Cardiac fibroblast (primary cell): ENCODE results near the gene SYK.
"Not testable (repeated sequence)": the region's sequence is repeated elsewhere in the genome, so short reads cannot be mapped to it uniquely, and the experiment has no call there.

Source experiments
- DNase-seq, 2 donors: peaks; one replicate each; pipeline versions ENCODE4 v3.0.0 to v3.0.0-alpha.2; 2010; ENCODE audit warnings: low read depth in 2 of 2
- H3K4me3 ChIP-seq, 2 donors: replicated peaks in 1 of 2; 1 replicate in 1 of 2; 2 replicates in 1 of 2; pipeline ENCODE4 v1.5.1; 2011; ENCODE audit warnings: low read depth in 2 of 2, low read length in 2 of 2, mild to moderate bottlenecking in 2 of 2, moderate library complexity in 1 of 2
- TF ChIP-seq, protein P1 (sequence below): IDR thresholded peaks from one replicate; pipeline ENCODE4 v1.5.1; 2011; ENCODE audit warnings: low read depth, mild to moderate bottlenecking, low read length, inconsistent platforms

Gene SYK

GRCh38 chr9:90815183-90815943 lies 13.7 kb downstream of the SYK start:
- TF ChIP-seq, protein P1, sequence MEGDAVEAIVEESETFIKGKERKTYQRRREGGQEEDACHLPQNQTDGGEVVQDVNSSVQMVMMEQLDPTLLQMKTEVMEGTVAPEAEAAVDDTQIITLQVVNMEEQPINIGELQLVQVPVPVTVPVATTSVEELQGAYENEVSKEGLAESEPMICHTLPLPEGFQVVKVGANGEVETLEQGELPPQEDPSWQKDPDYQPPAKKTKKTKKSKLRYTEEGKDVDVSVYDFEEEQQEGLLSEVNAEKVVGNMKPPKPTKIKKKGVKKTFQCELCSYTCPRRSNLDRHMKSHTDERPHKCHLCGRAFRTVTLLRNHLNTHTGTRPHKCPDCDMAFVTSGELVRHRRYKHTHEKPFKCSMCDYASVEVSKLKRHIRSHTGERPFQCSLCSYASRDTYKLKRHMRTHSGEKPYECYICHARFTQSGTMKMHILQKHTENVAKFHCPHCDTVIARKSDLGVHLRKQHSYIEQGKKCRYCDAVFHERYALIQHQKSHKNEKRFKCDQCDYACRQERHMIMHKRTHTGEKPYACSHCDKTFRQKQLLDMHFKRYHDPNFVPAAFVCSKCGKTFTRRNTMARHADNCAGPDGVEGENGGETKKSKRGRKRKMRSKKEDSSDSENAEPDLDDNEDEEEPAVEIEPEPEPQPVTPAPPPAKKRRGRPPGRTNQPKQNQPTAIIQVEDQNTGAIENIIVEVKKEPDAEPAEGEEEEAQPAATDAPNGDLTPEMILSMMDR, result no peak
- no peak for DNase-seq
- H3K4me3 ChIP-seq, result no peak overlapping the region

DNA sequence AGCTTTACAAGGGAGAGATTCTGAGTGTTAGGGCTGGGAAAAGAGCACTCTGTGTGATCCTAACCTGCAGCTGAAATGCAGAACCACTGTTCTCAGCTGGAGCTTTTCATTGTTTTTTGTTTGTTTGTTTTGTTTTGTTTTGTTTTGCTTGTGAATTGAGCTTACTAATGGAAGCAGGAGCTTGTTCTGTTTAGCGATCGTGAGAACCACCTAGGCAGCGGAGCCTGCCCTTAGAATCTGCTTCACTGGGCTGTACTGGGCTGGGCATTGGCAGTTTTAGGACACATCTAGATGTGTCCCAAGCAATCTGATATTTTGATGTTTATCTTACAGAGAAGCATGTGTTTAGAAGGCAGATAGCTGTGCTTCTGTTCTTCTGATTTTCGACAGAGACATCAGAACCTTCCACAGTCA lies 14.3 kb downstream of the SYK start:
- H3K4me3 ChIP-seq, result no peak overlapping the region
- DNase-seq, result no peak
- TF ChIP-seq, protein P1, result no peak

GRCh38 chr9:90816690-90817089 lies 15.1 kb downstream of the SYK start:
- TF ChIP-seq, protein P1, result no peak
- H3K4me3 ChIP-seq, result no peak overlapping the region
- no peak for DNase-seq

- H3K4me3 ChIP-seq, result no peak overlapping the region
- DNase-seq, result no peak
Measured at GRCh38 chr9:90818279-90818678, 16.7 kb downstream of the SYK start.

DNA sequence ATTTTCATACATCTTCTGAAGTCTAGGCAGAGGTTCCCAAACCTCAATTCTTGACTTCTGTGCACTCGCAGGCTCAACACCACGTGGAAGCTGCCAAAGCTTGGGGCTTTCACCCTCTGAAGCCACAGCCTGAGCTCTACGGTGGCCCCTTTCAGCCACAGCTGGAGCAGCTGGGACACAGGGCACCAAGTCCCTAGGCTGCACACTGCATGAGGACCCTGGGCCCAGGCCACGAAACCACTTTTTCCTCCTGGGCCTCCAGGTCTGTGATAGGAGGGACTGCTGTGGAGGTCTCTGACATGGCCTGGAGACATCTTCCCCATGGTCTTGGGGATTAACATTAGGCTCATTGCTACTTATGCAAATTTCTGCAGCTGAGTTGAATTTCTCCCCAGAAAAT lies 18.8 kb downstream of the SYK start:
- H3K4me3 ChIP-seq, DNase-seq: not testable (repeated sequence)

More at GRCh38 chr9:90818279-90818678, 16.7 kb downstream of the SYK start:
- TF ChIP-seq, protein P1, result no peak

DNA sequence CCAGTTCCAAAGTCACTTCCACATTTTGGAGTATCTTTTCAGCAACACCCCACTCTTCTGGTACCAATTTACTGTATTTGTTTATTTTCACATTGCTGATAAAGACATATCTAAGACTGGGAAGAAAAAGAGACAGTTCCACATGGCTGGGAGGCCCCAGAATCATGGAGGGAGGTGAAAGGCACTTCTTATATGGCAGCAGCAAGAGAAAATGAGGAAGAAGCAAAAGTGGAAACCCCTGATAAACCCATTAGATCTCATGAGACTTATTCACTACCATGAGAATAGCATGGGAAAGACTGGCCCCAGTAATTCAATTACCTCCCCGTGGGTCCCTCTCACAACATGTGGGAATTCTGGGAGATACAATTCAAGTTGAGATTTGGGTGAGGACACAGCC lies 19.6 kb downstream of the SYK start:
- not testable (repeated sequence) for H3K4me3 ChIP-seq, DNase-seq

DNA sequence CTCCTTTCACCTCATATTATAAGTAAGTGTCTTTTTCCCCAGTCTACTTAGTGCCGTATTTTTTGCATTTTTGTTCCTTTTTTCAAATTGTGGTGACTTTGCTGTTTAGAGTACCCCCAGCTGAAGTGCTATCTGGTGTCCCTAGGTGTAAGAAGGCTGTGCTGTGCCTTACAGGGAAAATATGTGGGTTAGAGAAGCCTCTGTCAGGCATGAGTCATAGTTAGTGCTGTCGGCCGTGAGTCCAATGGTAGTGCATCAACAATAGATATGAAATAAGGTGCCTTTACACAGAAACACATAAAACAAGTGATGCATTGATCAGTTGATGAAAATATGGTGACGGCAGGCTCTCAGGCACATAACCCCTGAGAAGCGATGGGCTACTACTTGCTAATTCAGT lies 20.1 kb downstream of the SYK start:
- TF ChIP-seq, protein P1, result no peak
- no peak for DNase-seq

GRCh38 chr9:90822866-90823265 lies 21.2 kb downstream of the SYK start:
- TF ChIP-seq, protein P1, result no peak
- DNase-seq, result no peak
- H3K4me3 ChIP-seq, result no peak overlapping the region

More for the DNA sequence above, 20.1 kb downstream of the SYK start:
- no peak overlapping the region for H3K4me3 ChIP-seq
